Stimulated activated CD8-positive, alpha-beta memory T cell treated with anti-CD3 and anti-CD28 coated beads, Interleukin-2, amount 100 ng/mL, for 1 hour (primary cell): ENCODE results near the gene TAGLN2.

Experiments
- DNase-seq, 2 donors: peaks; one replicate each; pipeline ENCODE4 v3.0.0-alpha.2; 2020; ENCODE audit warnings: low read depth in 2 of 2

Gene TAGLN2

DNA sequence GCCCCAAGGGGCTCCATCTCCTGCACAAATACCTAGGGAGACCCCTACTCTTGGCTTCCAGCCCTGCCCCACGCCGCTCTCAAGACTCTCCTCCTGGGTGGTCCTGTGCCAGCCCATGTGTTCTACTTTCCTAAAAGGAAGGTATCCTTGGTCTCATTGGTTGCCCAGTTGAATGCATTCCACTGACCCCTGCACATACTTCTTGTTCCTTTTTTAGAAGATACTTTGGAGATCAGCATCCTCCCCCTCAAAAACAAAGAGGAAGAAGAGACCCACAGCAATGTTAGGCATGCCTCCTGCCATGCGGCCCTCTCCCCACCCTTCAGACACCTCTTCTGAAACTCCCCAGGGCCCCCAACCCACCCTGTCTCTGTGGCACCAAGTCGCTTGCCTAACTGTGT is 24.7 kb upstream of the TAGLN2 start:
- DNase-seq = no peak

DNA sequence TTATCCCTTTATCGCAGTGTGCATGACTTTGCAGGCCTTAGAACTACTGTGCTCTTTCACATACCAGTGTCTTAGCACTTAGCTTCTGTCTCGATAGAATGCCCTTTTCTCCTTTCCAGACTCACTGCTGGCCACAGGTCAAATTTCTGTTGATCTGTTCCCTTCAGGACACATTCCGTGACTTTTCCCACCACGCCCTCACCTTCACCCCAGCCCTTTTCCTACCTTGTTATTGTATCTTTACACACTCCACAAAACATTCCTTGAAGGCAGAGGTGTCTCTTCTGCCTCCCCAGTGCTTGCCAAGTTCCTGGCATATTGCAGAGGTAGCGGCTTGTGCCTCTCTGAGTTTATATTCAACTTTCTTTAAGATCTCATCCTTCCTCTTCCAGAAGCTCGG is 23.8 kb upstream of the TAGLN2 start:
- no peak for DNase-seq

DNA sequence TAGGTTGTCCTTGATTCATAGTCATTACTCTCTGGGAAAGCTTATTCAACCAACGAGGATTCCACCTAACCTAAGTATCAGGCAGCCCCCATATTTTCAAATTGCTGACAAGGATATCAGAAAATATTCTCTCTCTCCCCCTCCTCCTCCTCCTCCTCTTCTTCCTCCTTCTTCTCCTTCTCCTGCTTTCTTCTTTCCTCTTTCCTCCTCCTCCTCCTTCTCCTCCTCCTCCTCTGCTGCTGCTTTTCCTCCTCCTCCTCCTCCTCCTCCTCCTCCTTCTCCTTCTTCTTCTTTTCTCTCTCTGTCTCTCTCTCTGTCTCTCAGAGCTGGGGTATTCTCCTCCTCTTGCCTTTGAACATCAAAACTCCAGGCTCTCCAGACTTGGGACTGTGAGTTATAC is 22.6 kb upstream of the TAGLN2 start:
- DNase-seq = no peak

DNA sequence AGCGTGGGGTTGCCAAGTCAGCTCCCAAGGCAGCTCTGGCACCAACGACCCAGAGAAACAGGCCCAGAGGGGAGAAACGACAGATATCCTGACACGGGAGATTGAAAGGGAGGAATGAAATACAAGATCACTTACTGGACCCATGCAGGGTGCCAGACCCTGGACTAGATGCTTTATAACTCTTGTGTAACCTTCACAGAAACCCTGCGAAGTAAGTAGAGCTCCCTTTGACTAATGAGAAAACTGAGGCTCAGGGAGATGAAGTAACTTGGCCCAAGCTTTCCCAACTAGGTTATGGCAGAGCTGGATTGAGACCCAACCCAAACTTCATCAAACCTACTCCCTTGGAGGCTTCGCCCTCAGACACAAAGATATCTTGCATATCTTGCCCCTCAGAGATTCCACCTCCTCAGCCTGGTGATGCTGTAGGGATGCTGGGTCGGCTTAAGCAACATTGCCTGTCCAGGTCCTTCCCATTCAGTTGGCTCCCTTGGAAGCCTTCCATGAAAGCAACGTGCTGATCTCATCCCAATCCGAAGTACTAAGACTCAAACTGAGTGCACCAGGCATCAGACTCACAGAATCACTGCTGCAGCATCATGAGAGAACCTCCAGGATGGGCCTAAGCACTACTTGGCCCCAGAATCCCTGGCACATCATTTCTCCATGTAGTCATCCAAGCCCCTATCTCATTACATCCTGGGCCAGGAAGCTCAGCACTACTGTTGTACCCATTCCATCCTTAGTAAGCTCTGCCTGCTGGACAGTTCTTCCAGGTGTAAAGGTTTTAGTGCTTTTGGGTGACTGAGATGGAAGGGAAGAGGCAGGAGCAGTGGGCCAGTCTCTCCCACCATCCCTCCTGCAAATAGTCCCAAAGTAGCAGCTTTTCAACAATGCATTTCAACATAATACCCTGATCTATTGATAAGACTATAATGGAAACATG is 21.2 kb upstream of the TAGLN2 start:
- DNase-seq = no peak

DNA sequence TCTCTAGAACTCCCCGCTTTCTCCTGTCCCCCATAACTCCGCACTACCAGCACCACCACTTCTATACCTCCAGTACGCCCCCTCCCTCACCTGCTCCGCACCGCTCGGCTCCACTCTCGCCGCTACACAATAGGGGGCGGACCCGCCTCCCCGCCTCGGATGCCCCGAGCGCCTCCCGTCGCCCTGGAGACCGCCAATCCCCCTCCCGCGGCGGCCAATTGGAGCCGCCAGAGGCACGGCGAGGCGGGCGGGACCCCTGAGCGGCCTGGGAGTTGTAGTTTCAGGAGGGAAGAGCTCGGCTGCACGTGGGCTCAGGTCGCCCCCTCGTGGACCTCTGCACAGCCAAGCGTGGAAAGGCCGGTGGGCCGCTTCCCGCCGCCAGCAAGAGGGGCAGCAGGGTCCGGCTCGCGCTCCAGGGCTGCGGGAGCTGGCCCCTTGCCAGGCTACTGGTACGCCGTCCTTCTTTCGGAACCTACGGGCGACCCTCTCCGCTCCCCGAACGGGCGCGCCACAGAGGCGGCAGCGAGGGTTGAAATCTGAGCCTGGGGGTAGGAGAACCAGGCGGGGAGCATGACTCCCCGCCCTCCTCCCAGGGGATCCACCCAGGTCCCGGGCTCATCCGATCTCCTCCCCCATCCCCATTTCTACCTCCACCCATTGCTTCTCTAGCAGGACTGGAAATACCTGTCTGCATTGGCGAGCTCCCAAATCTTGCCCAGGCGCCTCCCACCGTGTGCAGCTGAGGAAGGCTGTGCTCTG is 20.4 kb upstream of the TAGLN2 start, which contains the start of gene IGSF9:
Gene IGSF9 (minus strand): TSS at position 131 of the 759 bp plus-strand sequence. CDS start 2,159 bp downstream, outside the sequence.
- peak; percentile 63 for DNase-seq

DNA sequence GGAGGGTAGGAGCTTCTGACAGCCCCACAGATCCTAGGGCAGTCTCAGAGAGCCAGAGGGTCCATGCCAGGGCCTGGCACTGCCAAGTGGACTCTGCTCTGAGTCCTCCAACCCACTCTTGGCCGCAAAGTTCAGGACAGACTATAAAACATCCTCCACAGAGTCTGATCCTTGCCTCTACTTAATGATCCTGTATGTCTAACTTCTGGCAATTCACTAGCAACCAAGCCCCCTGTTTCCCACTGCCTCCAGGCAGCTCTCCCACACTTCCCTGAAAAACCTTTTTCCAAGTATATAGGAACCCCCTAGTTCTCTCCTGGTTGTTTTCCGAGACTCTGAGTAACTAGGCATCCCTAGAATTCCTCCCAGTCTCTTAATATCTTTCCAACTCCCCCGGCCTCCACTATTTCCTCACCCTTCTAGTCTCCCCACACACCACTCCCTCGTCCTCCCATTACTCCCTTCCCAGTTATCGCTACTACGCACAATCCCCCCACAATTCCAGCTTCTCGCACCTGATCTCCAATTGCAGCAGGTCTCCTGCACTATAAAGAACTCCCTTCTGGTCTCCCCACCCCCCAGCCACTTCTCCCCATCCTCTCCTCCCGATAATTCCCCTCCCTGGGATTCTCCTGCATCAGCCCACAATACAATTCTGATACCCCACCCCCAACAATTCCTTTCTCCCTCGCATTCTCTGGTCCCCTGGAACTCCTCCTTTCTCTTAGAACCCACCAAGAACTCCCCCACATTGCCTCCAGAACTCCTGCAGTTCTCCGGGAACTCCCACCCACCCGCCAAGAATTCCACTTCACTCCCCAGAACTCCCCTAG is 19.5 kb upstream of the TAGLN2 start:
- DNase-seq = no peak

DNA sequence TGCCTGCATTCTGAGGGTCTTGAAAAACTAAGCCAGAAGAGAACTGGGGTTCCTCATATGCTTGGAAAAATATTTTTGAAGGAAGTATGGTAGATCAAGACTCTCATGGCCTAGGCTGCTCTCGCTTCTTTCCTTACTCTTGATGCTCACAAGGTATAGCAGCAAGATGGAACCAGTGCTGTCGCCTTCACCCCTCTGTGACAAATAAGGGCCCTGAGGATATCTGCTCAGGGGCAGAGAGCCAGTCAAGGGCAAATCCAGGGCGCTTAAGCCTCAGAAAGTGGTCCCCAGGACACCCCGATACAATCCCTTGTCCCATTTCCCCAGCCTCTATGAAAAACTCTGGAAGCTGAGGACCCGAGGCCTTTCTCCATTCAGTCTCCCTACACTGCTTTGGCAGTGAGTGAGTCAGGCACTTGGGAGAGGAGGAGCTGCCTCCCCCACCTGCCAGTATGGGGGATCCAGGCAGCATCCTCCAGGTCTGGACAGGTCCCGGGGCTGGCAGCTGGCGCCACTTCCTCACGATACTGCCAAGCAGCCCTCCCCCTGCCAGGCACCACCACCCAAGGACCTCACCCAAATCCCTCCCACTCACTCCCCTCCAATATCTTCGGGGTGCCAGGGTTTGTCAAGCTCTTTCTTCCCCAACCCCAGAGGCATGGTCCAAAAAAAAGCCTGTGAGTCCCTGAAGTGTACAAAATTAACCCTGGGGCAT is 18.8 kb upstream of the TAGLN2 start:
- DNase-seq = no peak

DNA sequence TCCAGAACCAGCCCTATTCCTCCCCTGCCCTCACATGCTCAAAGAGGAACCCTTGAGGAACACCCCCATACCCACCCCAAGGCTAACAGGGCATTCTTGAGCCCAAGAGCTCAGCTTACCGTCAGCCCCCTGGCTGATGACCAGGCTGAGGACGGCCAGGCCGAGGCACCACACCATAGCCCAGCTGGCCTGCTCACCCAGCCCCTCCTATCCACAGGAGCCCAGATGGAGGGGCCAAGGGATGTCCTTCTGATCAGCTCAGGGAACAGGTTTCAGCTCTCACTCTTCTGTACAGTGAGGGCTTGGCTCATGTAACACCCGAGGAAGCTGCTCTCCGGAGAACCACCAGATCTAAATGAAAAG is 18.0 kb upstream of the TAGLN2 start:
- DNase-seq = no peak

DNA sequence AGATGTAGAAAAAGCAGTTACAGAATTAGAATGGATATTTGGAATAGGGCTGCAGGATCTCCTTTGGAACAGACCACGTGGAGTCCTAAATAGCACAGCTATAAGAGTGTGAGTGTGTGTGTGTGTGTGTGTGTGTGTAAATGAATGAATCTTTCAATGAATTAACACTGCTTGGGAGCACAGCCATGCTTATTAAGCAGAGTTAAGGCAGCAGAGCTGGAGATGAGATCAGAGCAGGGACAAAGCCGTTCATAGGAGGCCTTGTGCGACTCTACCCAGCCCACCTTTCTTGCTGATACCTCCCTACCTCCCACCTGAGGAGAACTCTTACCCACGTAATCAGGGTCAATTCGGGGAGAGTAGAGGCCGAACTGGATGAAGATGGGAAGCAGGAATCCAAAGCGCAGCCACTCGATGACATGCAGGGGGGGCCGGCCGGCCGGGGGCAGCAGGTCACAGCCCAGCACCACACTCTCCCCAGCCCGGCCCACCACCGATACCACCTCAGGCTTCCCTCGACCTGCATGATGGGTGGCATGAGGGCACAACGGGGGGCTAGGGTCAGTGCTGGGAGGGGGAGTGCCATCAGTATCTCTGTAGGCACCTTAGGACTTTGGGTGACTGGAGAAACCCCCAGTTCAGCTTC is 17.4 kb upstream of the TAGLN2 start:
- no peak for DNase-seq

DNA sequence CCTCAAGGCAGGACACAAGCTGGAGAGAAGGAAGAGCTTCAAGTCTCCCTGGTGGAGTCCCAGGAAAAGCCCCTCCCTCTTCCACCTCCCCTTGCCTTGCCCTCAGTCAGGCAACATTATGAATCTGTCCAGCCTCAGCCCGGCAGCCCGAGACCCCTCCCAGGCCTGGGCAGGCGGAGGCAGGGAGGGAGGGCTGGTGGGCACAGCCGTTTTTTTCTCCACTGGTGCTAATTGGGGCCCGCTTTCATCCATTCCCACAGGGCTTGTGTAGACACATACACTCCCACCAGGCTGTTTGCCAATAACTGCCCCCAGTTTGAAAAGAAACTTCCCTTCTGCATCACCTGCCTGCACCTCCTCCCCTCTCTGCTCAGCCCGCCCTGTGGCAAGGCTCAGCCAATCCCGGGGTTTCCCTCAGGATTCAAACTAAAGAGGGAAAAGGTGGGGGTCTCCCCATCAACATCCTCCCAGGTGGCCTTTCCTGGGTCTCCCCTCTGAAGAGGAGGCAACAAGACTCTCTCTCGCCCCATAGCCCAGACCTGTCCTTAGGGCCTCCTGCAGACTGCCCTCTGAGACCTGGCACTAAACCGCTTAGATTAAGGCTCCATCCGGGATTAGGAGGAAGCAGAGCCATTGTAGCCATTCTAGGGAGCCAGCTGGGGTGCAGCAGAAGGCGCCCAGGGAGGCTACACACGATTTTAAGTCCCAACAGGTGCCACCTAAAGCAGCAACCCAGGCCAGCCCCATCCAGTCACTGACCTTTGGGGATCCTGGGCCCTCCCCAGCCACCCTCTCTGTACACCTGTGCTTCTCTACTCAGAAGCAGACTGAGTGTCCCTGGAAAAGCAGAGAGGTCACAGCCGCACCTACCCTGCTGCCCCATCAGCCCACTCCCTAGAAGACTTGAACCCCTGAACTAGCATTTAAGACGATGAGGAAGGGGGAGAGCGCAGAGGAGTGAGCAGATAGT is 16.6 kb upstream of the TAGLN2 start:
- DNase-seq = no peak

DNA sequence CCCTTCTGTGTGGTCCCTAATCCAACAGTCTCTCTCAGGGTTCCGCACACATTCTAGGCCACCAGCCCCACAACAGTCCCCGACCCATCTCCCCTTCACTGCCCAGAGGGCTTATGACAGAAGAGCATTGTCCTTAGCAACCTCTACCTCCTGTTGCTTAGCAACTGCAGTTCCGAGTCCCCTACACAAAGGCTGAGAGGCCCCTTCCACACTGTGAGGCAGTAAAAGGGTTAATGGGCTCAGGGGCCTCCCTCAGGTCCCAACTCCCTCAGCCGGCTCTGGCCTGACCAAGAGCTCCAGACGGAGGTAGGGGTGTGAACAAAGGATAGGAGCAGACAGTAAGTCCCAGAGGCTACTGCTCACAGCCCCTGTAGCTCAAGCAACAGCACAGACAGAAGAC is 15.8 kb upstream of the TAGLN2 start:
- DNase-seq = no peak

DNA sequence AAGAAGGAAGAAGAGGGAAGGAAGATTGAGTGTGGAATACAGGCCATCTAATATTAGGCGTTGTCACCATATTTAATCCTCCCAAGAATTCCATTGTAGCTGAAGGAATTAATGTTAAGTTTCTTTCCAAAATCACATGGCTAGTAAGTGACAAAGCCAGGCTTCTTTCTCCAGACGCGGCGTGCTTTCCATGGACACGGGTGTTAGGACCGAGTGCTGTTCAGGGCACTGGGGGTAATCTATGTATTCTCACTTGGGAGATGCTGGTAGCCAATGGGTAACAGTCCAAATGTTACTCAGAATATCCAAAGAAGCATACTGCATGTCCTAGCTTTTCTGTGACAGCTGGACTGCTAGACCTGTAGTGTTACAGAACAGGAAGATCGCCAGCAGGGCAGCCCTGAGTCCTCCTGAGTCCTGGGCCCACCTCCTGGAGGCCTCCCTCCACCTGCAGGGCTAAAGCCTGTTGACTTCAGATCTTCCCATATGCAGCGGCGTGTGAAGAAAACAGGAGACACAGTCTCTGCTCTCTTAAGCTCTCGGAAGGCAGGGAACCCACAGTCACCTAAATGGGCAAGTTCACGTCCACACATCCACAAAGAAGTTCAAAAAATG is 14.8 kb upstream of the TAGLN2 start:
- no peak for DNase-seq

DNA sequence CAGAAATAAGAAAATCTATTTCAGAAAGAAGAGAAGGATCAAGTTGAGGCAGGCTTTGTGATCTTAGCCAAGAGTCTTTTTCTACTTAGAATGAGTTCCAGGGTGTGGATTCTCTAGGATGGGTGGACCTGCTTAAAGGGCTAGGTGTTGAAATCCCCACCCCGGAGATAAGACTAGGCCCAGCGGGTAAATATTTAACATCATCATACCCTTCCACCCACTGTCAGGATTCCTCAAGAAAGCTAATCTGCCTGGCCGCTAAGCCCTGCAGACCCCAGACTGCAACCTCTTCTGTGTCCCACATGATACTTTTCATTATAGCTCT is 14.3 kb upstream of the TAGLN2 start:
- DNase-seq = no peak

DNA sequence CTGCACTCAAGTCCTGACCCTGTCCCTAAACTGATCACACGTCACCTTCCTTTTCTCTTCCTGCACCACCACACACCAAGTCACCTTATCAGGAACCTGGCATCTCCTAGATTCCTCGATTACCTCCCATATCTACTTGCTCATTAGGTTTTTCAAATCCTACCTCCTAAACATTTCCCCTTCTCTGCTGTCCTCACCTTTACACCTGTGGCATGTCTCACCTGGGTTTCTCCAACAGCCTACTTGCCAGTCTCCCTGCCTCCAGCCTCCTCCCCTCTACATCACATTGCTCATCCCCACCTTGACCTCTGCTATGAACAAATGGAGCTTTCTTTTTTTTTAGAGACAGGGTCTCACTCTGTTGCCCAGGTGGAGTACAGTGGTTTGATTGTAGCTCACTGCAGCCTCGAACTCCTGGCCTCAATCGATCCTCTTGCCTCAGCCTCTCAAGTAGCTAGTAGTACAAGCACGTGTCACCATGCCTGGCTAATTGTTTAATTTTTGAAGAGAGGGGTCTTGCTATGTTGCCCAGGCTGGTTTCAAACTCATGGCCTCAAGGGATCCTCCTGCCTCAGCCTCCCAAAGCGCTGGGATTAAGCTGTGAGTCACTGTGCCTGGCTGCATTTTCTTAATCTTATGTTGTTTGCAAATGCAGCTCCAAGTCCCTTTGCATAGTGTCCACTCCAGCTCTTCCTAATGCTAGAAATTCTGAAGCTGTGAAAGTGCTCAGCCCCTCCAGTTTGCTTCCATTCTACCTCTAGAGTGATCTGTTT is 13.8 kb upstream of the TAGLN2 start:
- no peak for DNase-seq

DNA sequence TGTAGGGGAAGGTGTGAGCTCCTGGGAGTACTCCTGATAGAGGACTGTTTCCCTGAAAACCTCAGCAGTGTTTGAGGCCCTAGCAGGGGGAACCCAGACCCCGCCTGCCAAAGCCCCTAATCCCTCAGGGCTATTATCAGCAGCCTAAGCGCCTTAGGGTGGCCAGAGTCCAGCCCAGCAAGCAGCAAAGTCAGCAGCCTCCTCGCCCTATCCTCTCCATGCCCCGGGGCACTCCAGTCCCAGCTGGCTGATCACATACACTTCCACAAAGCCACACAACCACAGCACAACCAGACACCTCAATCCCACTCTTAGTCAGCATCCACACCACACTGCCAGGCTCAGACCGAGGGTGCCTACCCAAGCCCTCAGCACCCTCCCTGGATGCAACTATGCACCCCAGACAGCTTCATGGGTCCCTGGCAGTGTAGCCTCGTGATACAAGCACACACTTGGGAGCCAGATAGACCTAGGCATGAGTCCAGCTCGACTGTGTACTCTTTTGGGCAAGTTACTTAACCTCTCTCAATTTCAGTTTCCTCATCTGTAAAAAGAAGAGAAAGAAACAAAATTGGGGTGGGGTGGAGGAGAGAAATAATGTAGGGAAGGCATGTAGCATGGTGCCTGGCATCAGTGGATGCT is 13.0 kb upstream of the TAGLN2 start:
- no peak for DNase-seq

DNA sequence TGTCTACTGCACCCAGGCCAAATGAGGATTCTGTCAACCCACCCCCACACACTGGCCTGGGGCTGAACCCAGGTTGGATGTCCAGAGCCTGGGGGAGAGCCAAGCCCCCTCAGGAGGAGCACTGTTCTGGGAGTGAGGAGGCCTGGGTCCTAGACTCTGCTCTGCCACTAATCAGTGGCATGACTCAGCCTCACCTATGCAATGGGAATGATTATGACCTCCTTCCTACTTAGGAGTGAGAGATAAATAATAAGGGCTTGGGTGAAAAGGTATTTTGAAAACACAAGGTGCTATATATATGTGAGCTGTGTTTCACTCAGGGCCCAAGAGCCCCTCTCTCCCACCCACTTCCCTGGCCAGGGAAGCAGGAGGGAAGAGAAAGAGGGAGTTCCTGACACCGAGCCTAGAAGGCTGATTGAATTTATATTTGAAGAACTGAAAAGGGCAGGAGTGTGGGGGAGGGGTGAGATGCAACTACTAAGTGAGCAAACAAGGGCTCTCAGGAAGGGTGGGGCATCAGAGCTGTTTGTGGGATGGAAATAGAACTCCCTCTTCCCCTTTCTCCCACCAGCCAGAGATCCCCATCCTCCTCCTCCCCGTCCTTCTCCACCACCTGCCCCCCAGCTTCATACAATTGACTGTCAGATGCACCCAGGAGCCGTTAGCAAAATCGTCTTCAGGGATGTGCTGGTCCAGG is 11.9 kb upstream of the TAGLN2 start:
- no peak for DNase-seq

DNA sequence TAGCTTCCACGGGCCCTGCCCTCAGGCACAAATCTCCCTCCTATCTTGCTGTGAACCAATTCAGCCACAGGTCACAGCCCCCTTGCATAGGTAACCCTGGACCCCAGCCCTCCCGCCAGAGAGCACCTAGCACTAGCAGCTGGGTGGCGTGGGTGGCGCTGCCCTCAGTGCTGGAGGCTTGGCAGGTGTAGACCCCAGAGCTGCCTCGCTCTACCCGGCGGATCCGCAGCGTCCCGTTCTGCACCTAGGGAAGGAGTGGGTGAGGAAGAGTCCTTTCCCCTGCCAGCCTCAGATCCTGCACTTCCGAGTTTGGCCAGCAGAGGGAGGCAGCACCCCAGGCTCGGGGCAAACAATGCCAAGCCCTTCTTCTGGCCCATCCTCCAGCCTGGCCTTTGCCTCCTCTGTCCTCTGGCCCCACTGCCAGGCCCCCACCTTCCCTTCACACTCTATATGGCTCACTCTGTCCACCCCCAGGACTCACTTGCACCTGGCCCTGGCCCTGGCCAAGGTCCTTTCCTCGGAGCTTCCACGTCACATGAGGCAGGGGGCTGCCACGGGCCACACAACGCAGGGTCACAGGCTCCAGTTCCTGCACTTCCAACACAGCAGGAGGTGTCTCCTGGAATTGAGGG is 11.1 kb upstream of the TAGLN2 start:
- peak; percentile 69 to 72 for DNase-seq
